GM12891 (cell line): Measurements from ENCODE around the gene CST11.

Source experiments
- POLR2A ChIP-seq: IDR thresholded peaks from 2 replicates; pipeline ENCODE4 v1.6.1; 2011; ENCODE audit warnings: low read depth, low read length, control low read depth
- POLR2AphosphoS5 ChIP-seq: IDR thresholded peaks from 2 replicates; pipeline ENCODE4 v1.6.1; 2011; ENCODE audit warnings: low read depth, low read length, control low read depth
- POU2F2 ChIP-seq: IDR thresholded peaks from 2 replicates; pipeline ENCODE4 v1.6.1; 2011; ENCODE audit warnings: low read depth, mild to moderate bottlenecking, control low read depth, low read length, moderate library complexity
- SPI1 ChIP-seq: IDR thresholded peaks from 2 replicates; pipeline ENCODE4 v1.6.1; 2011; ENCODE audit warnings: low read depth, low read length, control low read depth

DNA sequence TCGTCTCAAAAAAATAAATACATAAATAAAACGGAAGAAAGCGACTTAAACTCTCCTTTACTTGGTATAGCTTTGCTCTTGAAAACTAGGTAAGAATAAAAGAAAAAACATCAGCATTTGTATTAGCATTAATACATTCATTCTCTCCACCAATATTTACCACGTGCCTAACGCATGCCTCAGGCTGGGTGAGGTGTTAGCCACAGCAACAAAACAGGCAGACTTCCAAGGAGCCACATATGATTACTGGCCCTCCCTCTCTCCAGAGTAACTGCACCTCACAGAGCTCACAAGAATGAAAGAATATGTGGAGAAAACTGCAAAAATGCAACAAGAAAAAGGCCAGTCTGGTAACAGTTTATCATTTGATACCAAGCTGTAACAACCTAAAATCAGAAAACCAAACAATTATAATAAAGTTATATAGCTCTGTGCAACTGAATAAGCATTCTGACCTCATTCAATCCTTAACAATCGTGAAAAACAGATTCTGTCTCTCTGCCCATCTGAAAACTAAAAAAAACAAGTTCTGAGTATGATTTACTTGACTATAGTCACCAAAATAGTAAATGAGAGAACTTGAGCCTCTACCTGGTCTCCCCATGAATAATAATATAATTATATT, 36.6 kb downstream of the CST11 start:
- TF ChIP-seq POLR2A, result no peak
- TF ChIP-seq SPI1, result no peak
- no peak for TF ChIP-seq POLR2AphosphoS5
- no peak for TF ChIP-seq POU2F2
